NCI-H748 (cell line): ENCODE data around the gene DNM1.
A peak's percentile ranks its signal among the peaks of the same experiment; 100 is the strongest.
"Not testable (repeated sequence)": the region's sequence is repeated elsewhere in the genome, so short reads cannot be mapped to it uniquely, and the experiment has no call there.

Experiments used
- DNase-seq: peaks from one replicate; lab custom pipeline; 2025; ENCODE audit not compliant: unreplicated experiment; lab: John Stamatoyannopoulos, UW

DNM1 gene

GRCh38 chr9:128274245-128274644 lies 71.1 kb downstream of the DNM1 start:
- DNase-seq = no peak

DNA sequence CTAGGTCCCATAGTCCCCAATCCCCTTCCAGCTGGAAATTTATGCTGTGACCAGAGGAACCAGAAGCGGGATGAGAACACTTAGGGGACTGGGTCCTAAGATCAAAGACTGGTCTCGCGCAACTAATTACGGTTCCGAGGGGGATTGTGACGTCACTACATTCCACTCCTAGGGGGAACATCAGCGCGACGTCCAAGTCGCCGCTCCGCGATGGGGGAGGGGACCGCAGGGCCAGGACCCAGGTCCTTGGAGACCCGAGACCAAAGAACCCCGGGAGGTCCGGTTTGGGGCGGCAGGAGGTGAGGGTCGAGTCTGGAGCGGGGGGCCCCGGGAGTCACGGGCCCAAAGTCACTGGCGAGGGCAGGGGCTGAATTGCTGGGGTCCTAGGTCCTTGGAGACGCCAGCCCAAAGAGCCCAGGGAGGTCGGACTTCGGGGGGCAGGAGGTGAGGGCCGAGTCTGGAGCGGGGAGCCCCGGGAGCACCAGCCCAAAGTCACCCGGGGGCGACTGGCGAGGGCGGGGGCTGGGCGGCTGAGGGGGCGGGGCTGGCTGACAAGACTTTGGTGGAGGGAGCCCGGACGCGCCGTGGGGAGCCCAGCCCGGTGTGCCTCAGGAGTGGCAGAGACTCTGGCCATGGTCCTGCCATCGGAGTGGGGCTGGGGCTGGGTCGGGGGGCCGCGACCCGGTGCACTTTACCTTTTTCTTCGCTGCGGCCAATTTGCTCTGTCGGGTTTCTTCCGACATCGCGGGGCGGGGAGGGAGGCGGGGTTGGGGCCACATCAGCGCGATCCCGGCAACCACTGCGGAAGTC lies 72.2 kb downstream of the DNM1 start, which contains the start of gene GOLGA2:
Gene GOLGA2 (minus strand): TSS at position 810 of the 810 bp plus-strand sequence. CDS start 31 bp downstream, at position 779.
- DNase-seq = peak; percentile 43

DNA sequence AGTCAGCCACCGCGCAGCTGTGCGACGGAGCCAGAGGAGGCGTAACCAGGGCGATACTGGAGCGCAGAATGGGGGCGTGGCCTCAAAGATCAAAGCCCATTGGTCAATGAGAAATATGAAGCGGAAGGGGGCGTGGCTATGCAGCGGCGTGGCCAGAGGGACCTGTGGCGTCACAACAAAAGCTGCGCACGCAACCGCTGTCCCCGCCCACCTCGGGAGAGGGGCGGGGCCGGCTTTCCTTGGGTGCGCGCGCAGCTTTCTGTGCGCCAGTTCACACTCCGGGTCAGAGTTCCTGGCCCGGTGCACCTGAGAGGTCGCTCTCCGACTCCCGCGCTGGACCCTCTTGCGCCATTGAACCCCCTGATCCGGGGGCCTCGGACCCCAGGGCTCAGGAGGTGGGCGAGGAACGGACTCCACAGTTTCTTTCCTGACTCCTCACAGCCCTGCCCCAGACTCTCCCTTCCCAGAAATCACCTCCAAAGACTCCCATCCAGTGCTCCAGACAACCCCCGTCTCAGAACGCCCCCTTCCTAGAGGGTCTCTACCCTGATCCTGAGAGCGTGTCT lies 72.9 kb downstream of the DNM1 start, which contains the start of gene SWI5:
Gene SWI5 (plus strand): TSS at position 269 of the 566 bp plus-strand sequence.
- DNase-seq = peak; percentile 99

DNA sequence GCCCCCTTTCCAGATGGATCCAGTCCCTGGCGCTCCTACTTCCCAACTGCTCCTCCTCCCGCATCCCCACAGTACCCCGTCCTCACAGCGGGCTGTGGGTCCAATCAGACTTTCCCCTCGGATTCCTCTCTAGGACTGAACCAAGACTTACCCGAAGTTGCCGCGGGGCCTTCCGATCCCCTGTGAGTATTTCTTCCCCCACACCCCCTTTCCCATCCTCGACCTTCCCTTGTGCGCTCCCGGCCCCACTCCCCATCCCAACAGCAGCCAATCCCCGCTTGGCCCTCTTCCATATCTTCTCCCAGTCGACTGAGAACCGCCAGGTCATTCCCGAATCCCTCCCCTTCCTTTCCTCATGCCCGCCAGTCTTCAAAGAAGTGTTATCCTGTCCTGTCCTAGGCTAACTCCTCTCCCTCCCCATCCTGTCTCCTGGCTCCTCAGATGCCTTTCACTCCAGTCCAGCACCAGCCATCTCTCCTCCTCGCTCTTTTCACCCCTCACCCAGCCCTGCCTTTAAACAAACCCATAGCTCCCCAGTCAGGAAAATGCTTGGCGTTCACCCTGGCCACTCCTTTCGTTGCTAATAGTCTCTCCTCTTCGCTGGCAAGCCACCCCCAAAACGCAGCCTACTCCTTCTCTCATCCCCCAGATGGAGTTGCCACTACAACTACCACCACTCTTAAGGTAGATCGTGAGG lies 73.5 kb downstream of the DNM1 start:
- DNase-seq = peak; percentile 43

DNA sequence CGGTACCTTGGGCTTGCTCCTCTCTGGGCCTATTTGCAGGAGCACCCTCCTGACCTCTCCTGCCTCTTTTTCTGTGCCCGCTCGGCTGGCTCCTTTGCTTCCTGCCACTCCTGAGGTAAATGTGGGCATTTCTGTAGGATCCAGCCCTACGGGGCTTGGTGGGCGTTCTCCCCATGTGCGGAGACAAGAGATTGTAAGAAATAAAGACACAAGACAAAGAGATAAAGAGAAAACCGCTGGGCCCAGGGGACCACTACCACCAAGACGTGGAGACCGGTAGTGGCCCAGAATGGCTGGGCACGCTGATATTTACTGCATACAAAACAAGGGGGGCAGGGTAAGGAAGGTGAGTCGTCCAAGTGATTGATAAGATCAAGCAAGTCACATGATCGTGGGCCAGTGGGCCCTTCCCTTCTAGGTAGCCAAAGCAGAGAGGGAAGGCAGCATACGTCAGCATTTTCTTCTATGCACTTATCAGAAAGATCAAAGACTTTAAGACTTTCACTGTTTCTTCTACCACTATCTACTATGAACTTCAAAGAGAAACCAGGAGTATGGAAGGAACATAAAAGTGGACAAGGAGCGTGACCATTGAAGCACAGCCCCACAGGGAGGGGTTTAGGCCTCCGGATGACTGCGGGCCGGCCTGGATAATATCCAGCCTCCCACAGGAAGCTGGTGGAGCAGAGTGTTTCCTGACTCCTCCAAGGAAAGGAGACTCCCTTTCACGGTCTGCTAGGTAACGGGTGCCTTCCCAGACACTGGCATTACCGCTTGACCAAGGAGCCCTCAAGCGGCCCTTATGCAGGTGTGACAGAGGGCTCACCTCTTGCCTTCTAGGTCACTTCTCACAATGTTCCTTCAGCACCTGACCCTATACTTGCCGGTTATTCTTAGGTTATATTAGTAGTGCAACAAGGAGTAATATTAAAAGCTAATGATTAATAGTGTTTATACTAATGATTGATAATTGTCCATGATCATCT lies 76.2 kb downstream of the DNM1 start:
- not testable (repeated sequence) for DNase-seq

GRCh38 chr9:128280084-128280622 lies 77.0 kb downstream of the DNM1 start:
- DNase-seq = no peak

GRCh38 chr9:128282500-128282899 lies 79.3 kb downstream of the DNM1 start:
- DNase-seq = no peak

GRCh38 chr9:128285033-128285784 lies 82.0 kb downstream of the DNM1 start:
- DNase-seq = no peak

DNA sequence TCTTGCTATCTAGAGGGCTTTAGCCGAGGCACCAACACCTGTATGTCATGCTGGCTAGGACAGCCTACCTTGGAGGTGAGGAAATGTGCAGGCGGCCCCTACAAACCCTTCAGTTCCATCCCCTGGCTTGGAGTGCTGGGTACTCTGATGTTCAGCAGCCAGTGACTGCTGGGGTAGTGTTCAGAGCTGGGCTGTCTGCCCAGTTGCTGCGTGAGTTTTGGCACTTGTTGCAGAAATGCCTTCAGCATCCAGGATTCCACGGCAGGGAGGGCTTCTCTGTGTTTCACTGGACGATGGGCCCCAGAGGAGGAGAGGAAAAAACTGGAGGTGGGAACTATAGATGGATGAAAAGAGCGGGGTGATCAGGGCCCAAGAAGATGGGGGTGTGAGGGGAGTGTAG lies 83.3 kb downstream of the DNM1 start:
- DNase-seq = no peak

DNA sequence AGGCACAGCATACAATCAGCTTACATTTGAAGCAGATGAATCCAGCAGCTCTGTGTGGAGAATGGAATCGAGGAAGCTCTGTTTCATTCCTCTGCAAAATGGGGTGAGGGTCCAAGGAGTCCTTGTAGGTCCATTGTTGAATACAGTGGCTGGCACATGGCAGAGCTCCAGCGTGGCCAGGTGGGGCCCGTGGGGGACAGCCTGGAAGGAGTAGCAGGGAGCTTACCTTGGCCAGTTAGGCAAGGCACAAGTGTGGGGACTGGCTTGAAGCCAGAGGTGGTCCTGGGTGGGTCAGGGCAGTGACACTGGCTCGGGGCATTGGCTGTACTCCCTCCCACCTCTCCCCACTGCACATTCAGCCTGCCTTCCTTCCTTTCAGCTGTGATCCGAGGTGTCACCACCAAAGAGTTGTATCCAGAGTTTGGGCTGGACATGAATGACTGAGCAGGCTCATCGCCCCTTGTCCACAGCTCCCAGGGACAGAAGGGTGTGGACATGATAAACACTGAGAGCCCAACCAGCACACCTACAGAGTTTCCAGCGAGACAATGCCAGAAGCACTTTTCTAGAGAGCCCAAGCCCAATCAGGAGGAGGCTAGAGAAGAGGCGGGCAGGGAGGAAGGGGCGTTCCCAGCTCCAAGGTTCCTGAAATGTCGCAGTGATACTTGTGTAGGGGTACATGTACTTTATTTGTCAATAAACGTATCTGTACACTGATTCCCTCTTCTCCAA lies 85.3 kb downstream of the DNM1 start:
- DNase-seq = no peak

DNA sequence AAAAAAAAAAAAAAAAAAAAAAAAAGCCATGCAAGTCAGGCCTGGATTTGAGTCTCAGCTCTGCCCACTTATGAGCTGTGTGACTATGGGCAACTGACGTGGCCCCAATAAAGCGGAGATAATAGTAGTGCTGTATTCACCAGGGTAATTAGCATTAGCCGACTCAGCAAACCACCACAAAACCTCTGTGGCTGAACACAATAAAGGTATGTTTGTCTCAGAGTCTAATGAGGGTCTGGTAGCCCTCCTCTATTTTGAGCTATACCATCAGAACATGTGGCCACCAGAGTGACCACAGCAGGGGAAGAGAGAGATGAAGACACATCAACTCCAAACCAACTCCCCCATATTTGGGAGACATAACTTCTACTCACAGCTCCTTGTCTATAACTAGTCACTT lies 88.8 kb downstream of the DNM1 start:
- no peak for DNase-seq

- no peak for DNase-seq
Observed at GRCh38 chr9:128293091-128293490, 89.9 kb downstream of the DNM1 start.

- DNase-seq = no peak
Observed at GRCh38 chr9:128294142-128294541, 91.0 kb downstream of the DNM1 start.

- no peak for DNase-seq
Observed at GRCh38 chr9:128296340-128297220, 93.4 kb downstream of the DNM1 start.

- DNase-seq = no peak
Observed at GRCh38 chr9:128297221-128297773, 94.1 kb downstream of the DNM1 start.

DNA sequence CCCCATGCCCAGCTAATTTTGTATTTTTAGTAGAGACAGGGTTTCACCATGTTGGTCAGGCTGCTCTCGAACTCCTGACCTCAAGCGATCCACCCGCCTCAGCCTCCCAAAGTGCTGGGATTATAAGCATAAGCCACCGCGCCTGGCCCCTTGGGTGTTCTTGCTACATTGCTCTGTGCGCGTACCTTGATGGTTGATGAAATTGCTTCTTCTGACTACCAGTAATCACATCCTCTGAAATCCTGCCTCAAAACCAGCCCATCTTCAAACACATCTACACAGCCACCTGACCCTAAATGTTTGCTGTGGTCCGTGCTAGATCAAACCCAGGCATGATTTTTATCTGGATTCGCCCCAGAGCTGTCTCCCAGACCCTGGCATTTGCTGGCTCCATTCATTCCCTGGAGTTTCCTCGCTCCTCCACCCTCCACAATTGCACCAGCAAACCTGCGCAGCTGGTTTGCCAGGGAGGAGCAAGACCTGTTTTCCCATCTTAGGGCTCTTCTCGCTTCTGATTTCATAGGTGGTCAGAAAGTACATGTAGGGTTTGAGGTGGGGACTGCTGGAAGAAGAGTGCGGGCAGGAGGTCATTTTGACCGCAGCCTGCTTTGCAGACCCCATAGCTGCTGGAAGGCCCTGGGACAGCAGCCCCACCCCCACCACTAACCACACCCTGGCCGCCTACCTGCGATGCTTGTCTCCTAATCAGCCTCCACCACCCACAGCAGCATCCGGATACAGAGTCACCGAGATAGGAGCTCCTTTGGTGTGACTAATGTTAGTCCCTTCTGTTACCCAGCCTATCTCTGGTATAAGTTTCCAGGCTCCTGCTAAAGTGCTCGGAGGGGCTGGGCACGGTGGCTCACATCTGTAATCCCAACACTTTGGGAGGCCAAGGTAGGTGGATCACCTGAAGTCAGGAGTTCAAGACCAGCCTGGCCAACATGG lies 95.6 kb downstream of the DNM1 start:
- DNase-seq = no peak
